Fibroblast of mammary gland (primary cell): Measurements from ENCODE around the gene UBE2E1.
A peak's percentile ranks its signal among the peaks of the same experiment; 100 is the strongest.
"Not testable (repeated sequence)": the region's sequence is repeated elsewhere in the genome, so short reads cannot be mapped to it uniquely, and the experiment has no call there.

Experiments
- DNase-seq: peaks from one replicate; pipeline ENCODE4 v3.0.0-alpha.2; 2010; ENCODE audit warnings: low read depth
- H3K4me3 ChIP-seq: 2 replicates; pipeline ENCODE4 v1.5.1; 2011; ENCODE audit warnings: low read depth, mild to moderate bottlenecking, low read length, moderate library complexity; ENCODE audit not compliant: control insufficient read depth
- TF ChIP-seq, protein P1 (sequence below): conservative IDR thresholded peaks from 2 replicates; pipeline ENCODE4 v1.5.1; 2011; ENCODE audit warnings: low read depth, low read length, inconsistent platforms; ENCODE audit not compliant: control insufficient read depth, insufficient read depth

Gene UBE2E1

DNA sequence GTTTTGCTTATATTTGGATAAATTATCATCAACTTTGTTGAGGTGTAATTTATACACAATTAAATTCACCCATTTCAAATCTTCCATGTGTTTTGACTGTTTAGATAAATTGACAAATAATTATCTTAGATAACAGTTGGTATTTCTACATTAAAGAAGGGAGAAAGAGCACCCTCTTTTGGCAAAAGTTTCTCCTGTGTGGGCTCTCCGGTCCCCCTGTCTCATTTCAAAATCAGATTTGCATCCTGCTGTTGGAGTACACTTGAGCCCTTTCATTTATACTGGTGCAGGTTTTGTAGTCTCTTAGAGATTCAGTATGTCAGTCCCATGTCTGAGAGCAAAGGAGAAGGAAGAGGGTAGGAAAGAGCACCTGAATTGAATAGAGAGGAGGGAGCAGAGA is 61.6 kb downstream of the UBE2E1 start:
- H3K4me3 ChIP-seq: no peak overlapping the region
- TF ChIP-seq, protein P1, sequence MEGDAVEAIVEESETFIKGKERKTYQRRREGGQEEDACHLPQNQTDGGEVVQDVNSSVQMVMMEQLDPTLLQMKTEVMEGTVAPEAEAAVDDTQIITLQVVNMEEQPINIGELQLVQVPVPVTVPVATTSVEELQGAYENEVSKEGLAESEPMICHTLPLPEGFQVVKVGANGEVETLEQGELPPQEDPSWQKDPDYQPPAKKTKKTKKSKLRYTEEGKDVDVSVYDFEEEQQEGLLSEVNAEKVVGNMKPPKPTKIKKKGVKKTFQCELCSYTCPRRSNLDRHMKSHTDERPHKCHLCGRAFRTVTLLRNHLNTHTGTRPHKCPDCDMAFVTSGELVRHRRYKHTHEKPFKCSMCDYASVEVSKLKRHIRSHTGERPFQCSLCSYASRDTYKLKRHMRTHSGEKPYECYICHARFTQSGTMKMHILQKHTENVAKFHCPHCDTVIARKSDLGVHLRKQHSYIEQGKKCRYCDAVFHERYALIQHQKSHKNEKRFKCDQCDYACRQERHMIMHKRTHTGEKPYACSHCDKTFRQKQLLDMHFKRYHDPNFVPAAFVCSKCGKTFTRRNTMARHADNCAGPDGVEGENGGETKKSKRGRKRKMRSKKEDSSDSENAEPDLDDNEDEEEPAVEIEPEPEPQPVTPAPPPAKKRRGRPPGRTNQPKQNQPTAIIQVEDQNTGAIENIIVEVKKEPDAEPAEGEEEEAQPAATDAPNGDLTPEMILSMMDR: peak; percentile 2
- DNase-seq: no peak

GRCh38 chr3:23867838-23868237 is 62.1 kb downstream of the UBE2E1 start:
- no peak for DNase-seq
- TF ChIP-seq, protein P1: no peak
- H3K4me3 ChIP-seq: no peak overlapping the region

DNA sequence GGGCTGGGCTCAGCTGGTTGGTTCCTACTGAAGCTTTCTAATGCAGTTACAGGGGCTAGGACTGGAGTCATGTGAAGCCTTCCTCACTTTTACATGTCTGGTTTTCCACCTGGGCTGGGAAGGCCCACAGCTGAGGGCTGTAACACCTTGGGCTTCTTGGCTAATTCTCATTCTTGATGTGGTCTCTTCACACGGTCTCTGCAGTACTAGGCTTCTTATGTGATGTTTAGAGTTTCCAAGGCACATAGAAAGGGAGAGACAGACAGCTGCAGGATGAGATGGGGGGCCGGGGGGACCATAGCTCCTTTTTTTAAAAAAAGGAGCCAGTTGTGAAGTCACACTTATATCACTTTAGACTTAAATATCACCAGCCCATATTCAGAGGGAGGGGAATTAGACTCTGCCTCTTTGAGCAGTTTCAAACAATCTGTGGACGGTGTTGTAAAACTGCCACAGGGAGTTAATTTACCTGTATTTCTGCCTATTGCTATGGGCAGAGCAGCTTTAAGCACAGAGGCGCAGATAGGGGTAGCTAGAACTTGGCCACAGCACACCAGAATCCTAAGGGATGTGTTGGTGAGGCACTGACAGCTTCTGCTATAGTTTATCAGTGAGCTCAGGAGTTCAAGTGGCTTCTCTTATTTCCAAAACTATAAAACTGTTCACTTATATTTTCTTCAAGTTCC is 64.4 kb downstream of the UBE2E1 start:
- TF ChIP-seq, protein P1: no peak
- no peak for DNase-seq
- H3K4me3 ChIP-seq: no peak overlapping the region

GRCh38 chr3:23870663-23871043 is 64.9 kb downstream of the UBE2E1 start:
- not testable (repeated sequence) for H3K4me3 ChIP-seq, DNase-seq

DNA sequence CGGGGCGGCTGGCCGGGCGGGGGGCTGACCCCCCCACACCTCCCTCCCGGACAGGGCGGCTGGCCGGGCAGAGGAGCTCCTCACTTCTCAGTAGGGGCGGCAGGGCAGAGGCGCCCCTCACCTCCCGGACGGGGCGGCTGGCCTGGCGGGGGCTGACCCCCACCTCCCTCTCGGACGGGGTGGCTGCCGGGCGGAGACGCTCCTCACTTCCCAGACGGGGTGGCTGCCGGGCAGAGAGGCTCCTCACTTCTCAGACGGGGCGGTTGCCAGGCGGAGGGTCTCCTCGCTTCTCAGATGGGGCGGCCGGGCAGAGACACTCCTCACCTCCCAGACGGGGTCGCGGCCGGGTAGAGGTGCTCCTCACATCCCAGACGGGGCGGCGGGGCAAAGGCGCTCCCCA is 65.6 kb downstream of the UBE2E1 start:
- not testable (repeated sequence) for H3K4me3 ChIP-seq

DNA sequence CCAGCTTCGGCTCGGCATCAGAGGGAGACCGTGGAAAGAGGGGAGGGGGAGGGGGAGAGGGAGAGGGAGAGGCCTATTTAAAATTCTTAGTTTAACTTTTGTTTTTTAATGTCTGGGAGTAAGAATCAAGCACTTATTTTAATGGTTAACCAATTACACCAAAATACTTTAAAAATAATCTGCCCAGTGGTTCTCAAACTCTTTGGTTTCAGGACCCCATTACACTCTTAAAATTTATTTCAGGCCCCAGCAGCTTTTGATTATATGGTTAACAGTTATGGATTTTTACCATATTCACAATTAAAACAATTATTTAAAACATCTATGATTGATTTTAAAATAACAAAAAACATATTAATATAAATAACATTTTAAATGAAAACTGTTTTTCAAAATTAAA is 66.6 kb downstream of the UBE2E1 start:
- no peak for DNase-seq
- TF ChIP-seq, protein P1: no peak
- H3K4me3 ChIP-seq: no peak overlapping the region

More for the DNA sequence above, 65.6 kb downstream of the UBE2E1 start:
- DNase-seq: not testable (repeated sequence)

- TF ChIP-seq, protein P1: no peak
- DNase-seq: peak; percentile 57
These were observed 68.2 kb downstream of the UBE2E1 start for GRCh38 chr3:23873941-23874340.

More at GRCh38 chr3:23873941-23874340, 68.2 kb downstream of the UBE2E1 start:
- no peak overlapping the region for H3K4me3 ChIP-seq
